Measurements from ENCODE around the gene FSTL4.

GRCh38 chr5:133400831-133401351, 211.4 kb downstream of the FSTL4 start:
- TF ChIP-seq CTCF (conservative IDR thresholded peaks at IDR 0.05; ENCODE audit: low read depth, low read length), result no peak
- no peak for TF ChIP-seq NFE2L2 (IDR thresholded peaks at IDR 0.05; ENCODE audit: low read depth, low read length)
- TF ChIP-seq MAFK (IDR thresholded peaks at IDR 0.05; ENCODE audit: low read depth, low read length), result no peak
- no peak for TF ChIP-seq ELK1 (IDR thresholded peaks at IDR 0.05; ENCODE audit: borderline replicate concordance, low read depth, low read length)
- TF ChIP-seq POLR2A (IDR thresholded peaks at IDR 0.05; ENCODE audit: low read depth, low read length), result no peak
- TF ChIP-seq RAD21 (IDR thresholded peaks at IDR 0.05; ENCODE audit: low read length), result no peak
- TF ChIP-seq RFX5 (IDR thresholded peaks at IDR 0.05; ENCODE audit: low read depth, low read length), result no peak
- no peak for TF ChIP-seq USF2 (IDR thresholded peaks at IDR 0.05; ENCODE audit: low read depth, low read length)
- no peak for TF ChIP-seq CEBPB (IDR thresholded peaks at IDR 0.05; ENCODE audit: low read depth, low read length)
- no peak for TF ChIP-seq FOS (IDR thresholded peaks at IDR 0.05; ENCODE audit: low read depth, low read length)
- no peak for TF ChIP-seq MAZ (IDR thresholded peaks at IDR 0.05; ENCODE audit: borderline replicate concordance, low read depth, low read length)

Measured in IMR-90 (cell line).